K562 (cell line): Measurements from ENCODE around the gene TP53I13. TPM values are rescaled to one million over a fixed set of nuclear protein-coding genes. Genes with fewer than 3 reads are reported as not detected.

Experiments
- AFF4 ChIP-seq: sonication (generic); formaldehyde crosslinking; IDR thresholded peaks from 2 replicates; pipeline ENCODE4 v1.8.0; 2023; ENCODE audit warnings: mild to moderate bottlenecking, missing genetic modification reagents
- ARID1B ChIP-seq: fragments of 450-650 bp; IDR thresholded peaks from 2 replicates; pipeline ENCODE4 v1.6.1; 2016; ENCODE audit warnings: antibody characterized with exemption, mild to moderate bottlenecking, inconsistent platforms
- CEBPG ChIP-seq, 3 experiments: fragments of 200-800 bp in 1 of 3; sonication (Bioruptor generic) in 1 of 3; sonication (generic) in 1 of 3; formaldehyde crosslinking in 1 of 3; IDR thresholded peaks in 2 of 3; conservative IDR thresholded peaks in 1 of 3; 2 replicates each; pipeline versions ENCODE4 v1.6.1 to v1.8.0; 2016 to 2022; ENCODE audit warnings: missing compliant biosample characterization in 2 of 3, missing genetic modification characterization in 2 of 3, mild to moderate bottlenecking in 1 of 3, missing genetic modification reagents in 1 of 3
- CGGBP1 ChIP-seq: fragments of 250-450 bp; sonication (Bioruptor Pico); IDR thresholded peaks from 2 replicates; pipeline ENCODE4 v1.9.0; 2021; ENCODE audit warnings: mild to moderate bottlenecking
- ETV5 ChIP-seq: sonication (generic); formaldehyde crosslinking; IDR thresholded peaks from 2 replicates; pipeline ENCODE4 v1.4.0; 2020; ENCODE audit warnings: low read depth, mild to moderate bottlenecking, missing genetic modification reagents
- FOSL1 ChIP-seq: fragments of 200-800 bp; sonication (Bioruptor generic); conservative IDR thresholded peaks from 2 replicates; pipeline ENCODE4 v1.6.1; 2016; ENCODE audit warnings: missing genetic modification characterization, missing compliant biosample characterization
- ILK ChIP-seq: fragments of 450-650 bp; IDR thresholded peaks from 2 replicates; pipeline ENCODE4 v1.6.1; 2016; ENCODE audit warnings: missing genetic modification characterization, low read depth, mild to moderate bottlenecking, missing compliant biosample characterization, moderate library complexity, borderline replicate concordance
- KAT8 ChIP-seq: fragments of 450-650 bp; IDR thresholded peaks from 2 replicates; pipeline ENCODE4 v1.6.1; 2016; ENCODE audit warnings: low read depth, mild to moderate bottlenecking
- MEF2A ChIP-seq: IDR thresholded peaks from 2 replicates; pipeline ENCODE4 v1.6.1; 2011; ENCODE audit warnings: low read depth, mild to moderate bottlenecking, low read length, moderate library complexity; ENCODE audit not compliant: control insufficient read depth
- PHF21A ChIP-seq: fragments of 450-650 bp; IDR thresholded peaks from 2 replicates; pipeline ENCODE4 v1.6.1; 2017; ENCODE audit warnings: low read depth, borderline replicate concordance
- PHTF2 ChIP-seq: fragments of 250-450 bp; sonication (Bioruptor Pico); IDR thresholded peaks from 2 replicates; pipeline ENCODE4 v1.5.0; 2021; ENCODE audit warnings: mild to moderate bottlenecking
- PPARD ChIP-seq: fragments of 250-450 bp; sonication (Bioruptor Pico); IDR thresholded peaks from 2 replicates; pipeline ENCODE4 v1.8.0; 2022; ENCODE audit warnings: inconsistent platforms, mild to moderate bottlenecking, moderate library complexity
- RB1 ChIP-seq: fragments of 450-650 bp; IDR thresholded peaks from 2 replicates; pipeline ENCODE4 v1.6.1; 2017; ENCODE audit warnings: low read depth, mild to moderate bottlenecking
- SOX6 ChIP-seq: fragments of 450-650 bp; IDR thresholded peaks from 2 replicates; pipeline ENCODE4 v1.6.1; 2014; ENCODE audit warnings: mild to moderate bottlenecking
- STAT5A ChIP-seq: IDR thresholded peaks from 2 replicates; pipeline ENCODE4 v1.6.1; 2012; ENCODE audit warnings: low read length, inconsistent platforms, borderline replicate concordance
- TAF15 ChIP-seq: fragments of 200-400 bp; formaldehyde crosslinking; IDR thresholded peaks from 2 replicates; pipeline ENCODE4 v1.6.1; 2017; ENCODE audit warnings: mild to moderate bottlenecking, low read depth, low read length, moderate library complexity
- THAP7 ChIP-seq: fragments of 250-450 bp; sonication (Bioruptor Pico); IDR thresholded peaks from 2 replicates; pipeline ENCODE4 v1.5.0; 2021
- THRAP3 ChIP-seq: fragments of 450-650 bp; IDR thresholded peaks from 2 replicates; pipeline ENCODE4 v1.6.1; 2016; ENCODE audit warnings: mild to moderate bottlenecking, inconsistent platforms, borderline replicate concordance
- ZNF217 ChIP-seq: sonication (generic); formaldehyde crosslinking; IDR thresholded peaks from 2 replicates; pipeline ENCODE4 v1.8.0; 2022; ENCODE audit warnings: mild to moderate bottlenecking, missing genetic modification reagents
- ZNF507 ChIP-seq: conservative IDR thresholded peaks from 2 replicates; pipeline ENCODE4 v1.6.1; 2017; ENCODE audit warnings: missing genetic modification characterization, missing compliant biosample characterization
- ZNF77 ChIP-seq: fragments of 250-450 bp; sonication (Bioruptor Pico); IDR thresholded peaks from 2 replicates; pipeline ENCODE4 v1.5.0; 2020
- ZNF79 ChIP-seq: fragments of 250-450 bp; sonication (Bioruptor Pico); IDR thresholded peaks from 2 replicates; pipeline ENCODE4 v1.4.0; 2020; ENCODE audit warnings: low read depth, mild to moderate bottlenecking, moderate library complexity
- ZSCAN29 ChIP-seq: fragments of 450-650 bp; IDR thresholded peaks from 2 replicates; pipeline ENCODE4 v1.6.1; 2017
- polyA plus RNA-seq, 8 experiments: library from polyadenylated mRNA; depleted of rRNA in 4 of 8; stranded (reverse) in 5 of 8; unstranded in 3 of 8; fragments of >200 nt; fragmentation: Nextera tagmentation in 2 of 8; fragmentation: Illumina TruSeq in 1 of 8; extraction: Ambion mirVana in 2 of 8; extraction: Trizol in 1 of 8; gene quantifications; 2 replicates each; pipeline versions ENCODE4 v1.2.1 to v1.2.3, GENCODE V29; 2011 to 2014; ENCODE audit warnings: inconsistent platforms in 1 of 8, missing spikeins in 1 of 8
- total RNA-seq, 7 experiments: library from RNA; depleted of rRNA in 6 of 7; stranded (reverse); fragments of >200 nt in 6 of 7; fragmentation: Illumina TruSeq in 2 of 7; extraction: Trizol in 2 of 7; gene quantifications; 2 replicates each; pipeline versions ENCODE4 v1.2.1 to v1.2.3, GENCODE V29; 2011 to 2021; ENCODE audit warnings: low replicate concordance in 1 of 7
- TF ChIP-seq, protein P1 (sequence below): fragments of 250-450 bp; sonication (Bioruptor Pico); IDR thresholded peaks from 2 replicates; pipeline ENCODE4 v1.4.0; 2020; ENCODE audit warnings: borderline replicate concordance

TP53I13 gene
- total and polyA plus RNA-seq, 9 of the 15 experiments (the other 6 are each of a cell fraction or from before 2014, with no cell fraction given): 0.08 to 28.3 (median 9.1) TPM

DNA sequence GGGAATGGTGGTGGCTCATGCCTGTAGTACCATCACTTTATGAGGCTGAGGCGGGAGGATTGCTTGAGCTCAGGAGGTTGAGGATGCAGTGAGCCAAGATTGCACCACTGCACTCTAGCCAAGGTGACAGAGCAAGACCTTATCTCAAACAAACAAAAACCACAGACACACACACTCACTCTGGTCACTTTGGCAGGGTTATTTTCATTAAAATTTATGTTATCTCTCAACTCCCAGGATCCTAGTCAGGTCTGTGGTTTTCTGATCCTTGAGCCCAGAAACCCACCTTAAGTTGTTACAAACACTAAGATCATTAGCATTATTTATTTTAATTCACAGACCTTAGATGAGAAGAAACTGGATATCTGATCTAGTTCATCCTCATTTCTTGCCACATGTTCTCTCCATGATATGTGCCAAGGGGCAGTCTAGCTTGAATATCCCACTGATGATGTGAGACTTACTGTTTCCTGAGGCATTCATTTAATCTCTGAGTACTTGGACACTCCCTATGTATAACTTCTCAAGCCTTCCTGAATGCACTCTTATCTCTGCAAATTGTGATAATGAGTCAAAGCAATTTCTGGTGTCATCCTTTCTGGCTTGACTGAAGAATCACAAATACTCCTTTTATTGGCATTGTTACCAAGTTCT lies 11.3 kb upstream of the TP53I13 start (continued):
- TF ChIP-seq, protein P1, sequence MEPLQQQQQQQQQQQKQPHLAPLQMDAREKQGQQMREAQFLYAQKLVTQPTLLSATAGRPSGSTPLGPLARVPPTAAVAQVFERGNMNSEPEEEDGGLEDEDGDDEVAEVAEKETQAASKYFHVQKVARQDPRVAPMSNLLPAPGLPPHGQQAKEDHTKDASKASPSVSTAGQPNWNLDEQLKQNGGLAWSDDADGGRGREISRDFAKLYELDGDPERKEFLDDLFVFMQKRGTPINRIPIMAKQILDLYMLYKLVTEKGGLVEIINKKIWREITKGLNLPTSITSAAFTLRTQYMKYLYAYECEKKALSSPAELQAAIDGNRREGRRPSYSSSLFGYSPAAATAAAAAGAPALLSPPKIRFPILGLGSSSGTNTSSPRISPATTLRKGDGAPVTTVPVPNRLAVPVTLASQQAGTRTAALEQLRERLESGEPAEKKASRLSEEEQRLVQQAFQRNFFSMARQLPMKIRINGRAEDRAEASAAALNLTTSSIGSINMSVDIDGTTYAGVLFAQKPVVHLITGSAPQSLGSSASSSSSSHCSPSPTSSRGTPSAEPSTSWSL (CRISPR knock-in tag): no peak
- TF ChIP-seq ZNF217 (no peak), ETV5 (CRISPR knock-in tag) (no peak), ZSCAN29 (no peak), RB1 (no peak), CGGBP1 (no peak), STAT5A (peak; percentile 76), AFF4 (CRISPR knock-in tag) (no peak), MEF2A (no peak), THAP7 (no peak), ZNF507 (no peak), PHTF2 (CRISPR knock-in tag) (no peak), ILK (tag) (no peak), ARID1B (peak; percentile 95), ZNF77 (CRISPR knock-in tag) (no peak), CEBPG (CRISPR knock-in tag; IDR thresholded peaks at IDR 0.05) (peak; percentile 78), CEBPG (tag; conservative IDR thresholded peaks at IDR 0.05 in 1 of 2, IDR thresholded peaks at IDR 0.05 in 1 of 2) (peak; percentile 71 to 87), PHF21A (no peak), KAT8 (no peak), TAF15 (no peak), THRAP3 (no peak), SOX6 (peak; percentile 86), FOSL1 (tag) (peak; percentile 96), ZNF79 (CRISPR knock-in tag) (no peak), PPARD (no peak)
